HG03139 (cell line): Measurements from ENCODE around the gene TRIM65.
"Not testable (repeated sequence)": the region's sequence is repeated elsewhere in the genome, so short reads cannot be mapped to it uniquely, and the experiment has no call there.

ENCODE experiments used
- ATAC-seq: cut with Tn5 transposase; IDR thresholded peaks from one replicate; pipeline ENCODE4 v1.9.1; 2021; ENCODE audit not compliant: unreplicated experiment

Gene TRIM65

GRCh38 chr17:75854881-75855309, 41.9 kb downstream of the TRIM65 start:
- no peak for ATAC-seq

- ATAC-seq: no peak
Observed at GRCh38 chr17:75854101-75854748, 42.5 kb downstream of the TRIM65 start.

- ATAC-seq: no peak
Observed at GRCh38 chr17:75853433-75853832, 43.3 kb downstream of the TRIM65 start.

DNA sequence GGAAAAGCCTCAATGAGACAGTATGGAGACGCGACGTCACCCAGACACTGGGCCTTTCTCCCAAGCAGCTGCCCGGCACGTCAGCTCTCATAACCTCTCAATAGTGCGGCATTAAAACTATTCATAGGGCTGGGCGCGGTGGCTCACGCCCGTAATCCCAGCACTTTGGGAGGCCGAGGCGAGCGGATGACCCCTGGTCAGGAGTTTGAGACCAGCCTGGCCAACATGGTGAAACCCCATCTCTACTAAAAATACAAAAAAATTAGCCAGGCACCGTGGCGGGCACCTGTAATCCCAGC, 45.1 kb downstream of the TRIM65 start:
- ATAC-seq: not testable (repeated sequence)

GRCh38 chr17:75850928-75851692, 45.6 kb downstream of the TRIM65 start:
- no peak for ATAC-seq

DNA sequence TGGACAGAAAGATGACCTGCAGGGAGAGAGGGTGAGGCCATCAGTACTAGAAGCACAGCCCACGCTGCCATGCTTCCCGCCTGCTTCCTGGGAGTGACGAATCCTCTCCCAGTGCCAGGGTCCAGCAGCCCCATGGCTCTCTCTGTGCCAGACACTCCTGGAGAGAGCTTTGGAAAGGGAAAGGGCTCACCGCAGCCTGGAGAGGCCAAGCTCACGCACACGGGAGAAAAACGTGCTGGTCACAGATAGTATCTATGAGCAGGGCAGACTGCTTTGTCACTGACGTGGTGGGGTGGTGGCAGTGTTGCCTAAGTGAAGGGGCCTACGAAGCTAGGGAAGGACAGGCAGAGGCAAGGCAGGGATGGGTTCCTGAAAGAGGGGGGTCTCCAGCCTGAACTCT, 47.0 kb downstream of the TRIM65 start:
- no peak for ATAC-seq

- no peak for ATAC-seq
Observed at GRCh38 chr17:75849279-75849646, 47.5 kb downstream of the TRIM65 start.

DNA sequence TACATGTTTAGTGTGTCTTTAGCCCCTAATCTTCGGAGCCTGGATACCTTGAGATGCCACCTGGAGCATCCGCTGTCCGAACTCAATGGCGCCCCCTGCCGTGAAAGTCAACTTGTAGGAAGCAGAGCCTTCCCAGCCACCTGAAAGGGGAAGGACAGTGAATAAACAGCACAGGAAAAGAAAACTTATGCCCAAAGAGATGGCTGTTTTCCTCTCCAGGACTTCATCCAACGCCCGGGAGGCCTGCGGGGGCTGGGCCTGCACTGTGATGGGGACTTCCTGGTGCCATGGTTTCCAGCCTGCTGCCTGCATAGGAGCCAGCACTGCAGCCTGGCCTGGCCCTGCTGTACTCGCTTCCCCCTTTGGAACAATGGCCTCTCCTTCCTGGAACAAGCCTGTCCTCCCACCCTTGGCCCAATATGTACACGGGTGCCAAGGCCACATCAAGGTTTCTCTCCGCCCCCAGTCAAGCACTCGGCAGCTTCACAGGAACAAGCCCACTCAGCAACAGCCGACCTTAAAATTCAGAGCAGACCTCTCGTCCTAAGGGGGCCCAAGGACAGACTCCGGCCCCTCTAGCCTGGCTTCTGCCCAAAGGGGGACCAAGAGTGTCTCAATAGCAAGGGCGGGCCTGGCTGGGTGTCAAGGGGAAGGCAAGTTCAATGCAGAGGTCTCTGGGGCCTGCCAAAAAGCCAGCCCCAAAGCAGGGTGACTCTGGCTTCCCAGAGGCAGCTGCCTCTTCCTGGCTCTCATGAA, 48.0 kb downstream of the TRIM65 start:
- ATAC-seq: no peak

- no peak for ATAC-seq
Observed at GRCh38 chr17:75847614-75848522, 48.9 kb downstream of the TRIM65 start.

GRCh38 chr17:75846692-75847613, 49.8 kb downstream of the TRIM65 start:
- ATAC-seq: no peak

DNA sequence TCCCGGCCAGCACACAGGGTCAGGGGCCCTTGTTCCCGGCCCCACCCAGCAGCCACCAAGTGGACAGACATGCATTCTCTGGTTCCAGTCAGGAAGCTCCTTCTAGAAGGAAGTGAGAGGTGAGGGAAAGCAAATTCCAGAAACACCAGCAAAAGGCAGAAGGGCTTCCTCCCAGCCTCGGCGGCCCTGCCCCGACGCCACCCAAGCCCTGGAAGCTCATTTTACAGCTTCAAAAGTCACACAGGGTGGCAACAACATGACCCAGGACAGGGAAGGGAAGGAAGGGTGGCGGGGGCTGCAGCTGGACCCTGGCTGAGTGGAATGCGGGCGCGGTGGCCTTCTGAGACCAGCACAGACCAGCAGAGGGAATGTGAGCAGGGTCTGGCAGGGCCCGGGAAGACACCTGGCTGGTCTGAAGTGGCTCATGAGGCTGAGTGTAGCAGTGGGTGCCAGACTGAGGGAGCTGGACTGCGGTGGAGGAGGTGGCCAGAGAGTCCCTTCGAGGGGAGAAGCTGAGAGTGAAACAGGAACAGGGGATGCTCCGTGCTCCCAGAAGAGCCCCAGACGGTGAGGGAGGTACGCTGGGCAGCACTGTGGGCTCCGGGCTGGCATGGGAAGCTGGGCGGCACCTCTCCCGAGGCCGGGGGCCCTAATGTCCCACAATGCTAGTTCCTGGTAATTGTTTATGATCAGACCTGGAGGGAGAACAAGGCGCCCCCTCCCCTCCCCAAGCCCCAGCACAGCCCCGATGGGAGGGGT, 50.6 kb downstream of the TRIM65 start:
- no peak for ATAC-seq

GRCh38 chr17:75845058-75845711, 51.6 kb downstream of the TRIM65 start:
- peak; percentile 76 for ATAC-seq

DNA sequence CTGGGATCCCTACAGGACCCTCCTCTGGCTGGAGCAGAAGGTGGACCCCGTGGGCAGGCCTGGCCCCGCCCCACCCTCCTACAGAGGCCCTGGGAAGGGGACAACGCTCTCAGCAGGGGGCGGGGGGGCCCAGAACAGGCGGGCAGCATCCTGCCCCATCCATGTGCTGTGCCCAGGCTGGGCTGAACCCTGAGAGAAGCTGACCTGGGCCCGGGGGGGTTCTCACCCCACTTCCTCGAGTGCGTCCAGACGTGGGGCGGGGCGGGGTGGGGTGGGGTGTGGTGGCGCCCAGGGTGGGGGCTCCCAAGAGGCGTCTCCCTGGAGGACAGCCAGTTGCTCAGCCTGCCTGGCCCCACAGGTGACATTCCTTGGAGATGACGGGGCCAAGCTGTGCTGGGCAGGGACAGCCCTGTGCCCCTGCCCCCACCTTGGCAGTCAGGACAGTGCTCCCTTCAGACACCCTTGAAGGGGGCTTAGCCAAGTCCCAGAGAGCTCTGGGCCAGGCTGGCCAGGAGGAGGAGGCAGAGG, 52.2 kb downstream of the TRIM65 start:
- ATAC-seq: no peak

GRCh38 chr17:75843577-75844529, 52.9 kb downstream of the TRIM65 start, which contains the start of gene UNC13D:
UNC13D (minus strand) TSS chr17:75844404; CDS start chr17:75844337, 67 bp downstream.
- ATAC-seq: no peak

DNA sequence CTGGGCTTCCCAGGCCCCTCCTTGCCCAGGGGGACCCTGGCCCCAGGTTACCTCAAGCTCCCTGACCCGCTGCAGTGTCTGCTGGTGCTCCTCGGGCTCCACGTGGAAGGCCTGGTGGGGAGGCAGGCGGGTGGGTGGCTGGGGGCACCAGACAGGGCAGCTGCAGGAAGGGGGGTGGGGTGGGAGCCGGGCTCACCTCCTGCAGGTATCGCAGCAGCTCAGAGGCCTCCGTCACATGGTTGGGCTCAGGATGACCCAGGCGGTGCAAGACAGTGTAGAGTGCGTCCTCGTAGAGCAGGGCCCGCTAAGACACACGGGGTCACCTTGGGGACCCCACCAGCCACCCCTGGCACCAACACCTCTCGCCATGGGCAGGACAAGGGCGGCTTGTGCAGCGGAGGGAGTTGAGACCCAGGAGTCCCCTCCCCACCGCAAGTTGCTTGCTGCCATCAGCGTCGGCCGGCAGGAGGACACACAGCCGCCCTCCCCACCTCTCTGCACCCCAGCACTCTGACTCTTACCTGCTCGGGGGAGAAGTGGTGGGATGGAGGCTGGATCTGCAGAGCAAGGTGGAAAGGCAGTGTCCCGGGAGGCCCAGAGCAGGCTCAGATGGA, 53.7 kb downstream of the TRIM65 start:
- no peak for ATAC-seq

DNA sequence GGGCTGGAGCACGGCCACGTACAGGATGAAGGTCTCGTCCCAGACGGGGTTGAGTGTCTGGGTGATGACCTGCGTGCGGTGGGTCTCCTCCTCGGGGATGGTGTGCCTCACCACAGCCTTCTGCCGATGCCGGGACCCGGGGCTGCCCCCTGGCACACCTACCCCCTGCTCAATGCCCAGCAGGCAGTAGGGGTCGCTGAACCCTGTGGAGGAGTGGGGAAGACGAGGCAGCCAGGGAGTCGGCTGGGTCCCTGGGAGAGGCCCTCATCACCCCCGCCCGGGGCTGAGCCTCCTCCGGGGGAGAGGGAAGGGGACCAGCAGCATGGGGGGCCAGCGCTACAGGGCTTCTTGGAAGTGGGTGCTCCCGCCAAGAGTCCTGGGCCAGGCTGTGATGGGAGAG, 54.3 kb downstream of the TRIM65 start:
- ATAC-seq: no peak

GRCh38 chr17:75840799-75841164, 56.0 kb downstream of the TRIM65 start:
- ATAC-seq: no peak
